DMS153 (cell line): Measurements from ENCODE around the gene GLRX5.

Experiments
- DNase-seq: peaks from one replicate; lab custom pipeline; 2025; lab: John Stamatoyannopoulos, UW

Gene GLRX5

GRCh38 chr14:95536036-95536593 is 1.3 kb downstream of the GLRX5 start:
- no peak for DNase-seq

- DNase-seq, result no peak
Measured at GRCh38 chr14:95536671-95537070, 1.8 kb downstream of the GLRX5 start.

GRCh38 chr14:95537298-95538089 is 2.6 kb downstream of the GLRX5 start:
- DNase-seq, result no peak

GRCh38 chr14:95538801-95539509 is 4.1 kb downstream of the GLRX5 start:
- DNase-seq, result no peak

- no peak for DNase-seq
Measured at GRCh38 chr14:95540236-95540855, 5.5 kb downstream of the GLRX5 start.

GRCh38 chr14:95541346-95541745 is 6.5 kb downstream of the GLRX5 start:
- no peak for DNase-seq

- DNase-seq, result no peak
Measured at GRCh38 chr14:95541932-95542930, 7.4 kb downstream of the GLRX5 start.

GRCh38 chr14:95543021-95543420 is 8.2 kb downstream of the GLRX5 start:
- DNase-seq, result no peak

GRCh38 chr14:95544588-95544987 is 9.7 kb downstream of the GLRX5 start:
- no peak for DNase-seq

GRCh38 chr14:95545515-95546168 is 10.8 kb downstream of the GLRX5 start:
- DNase-seq, result no peak

GRCh38 chr14:95547272-95547625 is 12.4 kb downstream of the GLRX5 start:
- DNase-seq, result no peak

- DNase-seq, result no peak
Measured at GRCh38 chr14:95547626-95548327, 12.9 kb downstream of the GLRX5 start.

- no peak for DNase-seq
Measured at GRCh38 chr14:95548328-95548929, 13.6 kb downstream of the GLRX5 start.

GRCh38 chr14:95549656-95550585 is 15.1 kb downstream of the GLRX5 start:
- no peak for DNase-seq

- DNase-seq, result no peak
Measured at GRCh38 chr14:95551435-95551834, 16.6 kb downstream of the GLRX5 start.

- DNase-seq, result no peak
Measured at GRCh38 chr14:95553141-95553540, 18.3 kb downstream of the GLRX5 start.

GRCh38 chr14:95555053-95555452 is 20.2 kb downstream of the GLRX5 start:
- DNase-seq, result no peak

GRCh38 chr14:95557291-95557690 is 22.4 kb downstream of the GLRX5 start:
- no peak for DNase-seq

- no peak for DNase-seq
Measured at GRCh38 chr14:95557832-95558231, 23.0 kb downstream of the GLRX5 start.
